ENCODE measurements around the gene UNC79.

UNC79 gene

DNA sequence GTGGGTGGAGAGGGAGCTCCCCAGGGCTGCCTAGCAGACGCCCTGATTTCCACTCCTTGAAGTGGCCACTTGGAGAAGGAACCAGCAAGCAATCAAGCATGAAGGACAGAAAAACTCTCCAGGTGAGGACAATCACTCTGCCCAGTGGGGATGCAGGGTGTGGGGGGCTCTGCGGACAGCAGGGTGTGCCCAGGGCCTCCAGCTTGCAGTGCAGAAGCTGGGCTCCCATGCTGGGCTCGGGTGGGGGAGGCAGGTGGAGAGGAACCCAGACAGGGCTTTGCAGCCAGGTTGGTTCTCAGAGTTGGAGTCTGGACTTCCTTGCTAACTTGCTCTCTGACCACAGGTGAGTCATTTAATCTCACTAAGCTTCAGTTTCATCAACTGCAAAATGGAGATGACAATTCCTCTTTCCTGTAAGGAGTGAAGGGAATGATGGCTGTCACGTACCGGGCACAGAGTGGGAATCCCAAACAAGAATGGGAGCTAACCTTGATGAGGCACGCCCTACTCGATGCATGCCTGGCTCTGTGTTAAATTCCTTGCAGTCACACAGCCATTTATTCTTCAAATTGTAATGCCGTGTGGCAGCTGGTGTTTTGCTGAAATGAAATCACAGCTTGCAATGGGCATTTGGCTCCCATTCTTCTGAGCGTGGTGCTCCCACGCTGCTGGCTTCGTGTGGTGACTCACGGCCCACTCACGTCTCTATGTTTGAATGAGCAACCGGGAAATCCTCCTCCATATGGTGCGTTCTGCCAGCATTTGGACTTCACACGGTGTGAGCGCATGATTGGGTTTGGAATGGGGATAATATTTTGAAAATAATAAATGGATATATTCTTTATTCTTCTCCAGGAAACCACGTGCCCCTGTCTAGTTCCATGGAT is 282.3 kb downstream of the UNC79 start:
- no peak for FAIRE-seq

DNA sequence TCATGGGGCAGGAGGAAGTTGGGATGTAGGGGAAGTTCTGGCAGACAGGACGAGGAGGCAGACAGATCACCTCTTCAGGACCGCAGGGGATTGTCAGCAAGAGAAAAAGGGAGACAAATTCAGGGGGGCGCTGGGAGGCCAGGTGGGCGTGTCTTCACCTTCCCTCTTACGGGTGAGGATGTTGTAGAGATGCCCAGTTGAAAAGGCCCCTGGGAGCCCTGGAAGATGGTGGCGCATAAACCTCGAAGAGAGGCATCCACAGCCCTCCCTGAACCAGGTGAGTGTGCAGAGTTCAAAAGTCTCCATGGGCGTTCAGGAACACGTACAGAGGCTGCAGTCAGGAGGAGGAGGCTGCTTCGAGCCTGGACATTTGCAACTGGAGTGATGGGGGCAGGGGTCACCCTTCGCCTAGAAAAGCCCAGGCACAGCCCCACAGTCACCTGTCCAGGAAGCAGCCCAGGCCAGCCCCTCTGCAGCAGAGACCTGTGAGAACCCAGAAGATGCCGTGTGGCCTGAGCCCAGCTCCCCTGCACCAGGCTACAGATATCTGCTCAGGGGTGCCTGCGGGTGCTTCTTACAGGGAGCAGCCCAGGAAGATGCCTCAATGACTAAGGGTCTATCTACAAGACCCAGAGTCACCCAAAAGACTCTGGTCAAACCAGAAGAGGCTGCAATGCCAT is 283.1 kb downstream of the UNC79 start:
- FAIRE-seq = no peak

GRCh38 chr14:93714605-93715004 is 283.9 kb downstream of the UNC79 start:
- FAIRE-seq = no peak

DNA sequence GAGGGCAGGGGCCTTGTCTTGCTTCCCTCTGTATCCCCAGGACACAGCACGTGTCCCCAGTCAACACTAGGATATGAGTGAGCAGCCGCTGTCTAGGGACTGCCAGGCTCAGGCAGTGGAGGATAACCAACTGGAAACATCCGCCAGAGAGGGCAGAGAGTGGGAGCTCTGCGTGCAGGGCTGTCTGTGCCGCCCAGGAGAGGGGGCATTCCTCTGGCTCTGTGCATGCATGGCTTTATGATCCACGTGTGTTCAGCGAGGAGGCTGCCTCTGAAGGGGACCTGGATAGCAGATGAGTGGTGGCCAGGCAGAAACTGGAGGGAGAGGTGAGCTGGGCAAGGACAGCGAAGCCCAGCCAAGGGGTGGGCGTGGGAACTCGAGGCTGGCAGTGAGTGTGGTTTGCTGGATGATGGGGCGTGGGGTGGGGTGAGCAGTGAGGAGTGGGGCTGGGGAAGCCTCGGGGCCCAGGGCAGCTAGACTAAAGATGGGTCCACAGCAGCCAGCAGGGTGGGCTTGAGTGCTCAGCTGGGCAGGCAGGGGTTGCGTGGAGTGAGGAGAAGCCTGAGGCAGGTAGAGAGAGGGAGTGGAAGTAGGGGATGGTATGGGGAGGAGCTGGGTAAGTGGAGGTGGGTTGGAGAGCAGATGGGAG is 284.7 kb downstream of the UNC79 start:
- FAIRE-seq = no peak

- no peak for FAIRE-seq
These were observed 285.4 kb downstream of the UNC79 start for GRCh38 chr14:93716002-93716745.

DNA sequence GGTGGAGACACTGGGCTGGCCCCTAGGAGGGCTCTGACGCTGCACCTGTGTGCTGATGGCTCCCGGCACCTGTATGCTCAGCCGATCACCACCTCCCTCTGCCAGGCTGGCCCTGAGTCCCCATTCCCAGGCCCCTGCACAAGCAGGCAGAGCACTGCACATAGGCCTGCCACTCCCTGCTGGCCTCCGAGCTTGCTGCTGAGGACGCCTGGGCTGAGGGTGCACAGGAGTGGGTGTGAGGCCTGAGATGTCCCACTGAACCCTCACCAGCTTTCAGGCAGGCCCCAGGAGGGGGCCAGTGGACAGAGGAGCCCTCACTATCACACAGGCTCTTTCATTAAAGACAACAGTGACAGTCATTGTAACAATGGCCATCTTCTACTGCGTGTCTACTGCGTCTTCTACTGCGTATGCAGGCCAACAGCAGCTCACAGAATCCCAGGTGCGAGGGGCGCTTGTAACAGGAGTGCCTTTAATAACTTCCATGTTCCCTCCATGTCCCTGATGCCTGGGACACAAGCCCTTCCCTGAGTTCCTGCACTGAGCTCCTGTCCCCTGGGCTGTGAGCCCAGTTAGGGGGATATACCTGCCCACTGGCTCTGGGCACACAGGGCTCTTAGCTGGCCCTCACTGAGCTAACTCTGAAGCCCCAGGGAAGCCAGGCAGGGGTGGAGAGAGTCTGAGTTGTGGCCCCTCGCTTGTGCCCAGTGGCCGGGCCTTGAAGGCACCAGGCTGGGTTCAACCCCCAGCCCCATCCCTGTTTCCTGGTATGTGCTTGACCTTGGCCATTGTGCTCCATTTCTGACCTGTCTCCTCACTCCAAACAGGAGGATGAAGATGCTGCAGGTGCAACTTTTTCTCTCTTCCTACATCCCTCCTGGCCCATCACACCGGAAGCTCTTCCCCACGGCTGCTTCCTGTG is 286.3 kb downstream of the UNC79 start:
- FAIRE-seq = no peak

DNA sequence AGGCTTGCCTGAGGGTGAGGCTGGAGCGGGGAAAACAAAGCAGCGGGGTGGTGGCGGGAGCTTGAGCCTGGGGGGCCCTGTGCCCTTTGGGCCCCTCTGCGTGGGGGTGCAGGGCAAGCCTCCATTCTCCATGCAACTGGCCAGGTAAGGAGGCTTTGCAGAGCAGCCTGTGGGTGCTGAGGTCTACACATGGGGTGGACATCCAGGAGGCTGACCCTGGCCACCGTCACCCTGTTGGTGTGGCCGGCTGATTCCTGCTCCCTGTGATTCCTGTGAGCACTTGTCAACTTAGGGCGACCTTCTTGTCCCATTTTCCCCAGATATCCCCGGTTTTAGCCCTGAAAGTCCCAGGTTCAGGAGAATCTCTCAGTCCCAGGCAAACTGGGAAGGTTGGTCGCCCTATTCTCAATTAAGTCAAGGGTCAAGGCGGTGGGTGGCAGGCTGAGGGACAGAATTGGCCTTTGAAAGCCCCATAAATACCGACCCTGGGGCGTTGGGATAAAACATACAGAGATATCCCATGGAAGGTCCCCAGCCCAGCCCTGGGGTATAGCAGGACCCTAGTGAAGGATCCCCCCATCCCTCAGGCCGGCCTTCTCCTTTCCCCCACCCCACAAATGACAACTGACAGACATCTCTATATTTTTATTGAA is 287.1 kb downstream of the UNC79 start:
- no peak for FAIRE-seq

DNA sequence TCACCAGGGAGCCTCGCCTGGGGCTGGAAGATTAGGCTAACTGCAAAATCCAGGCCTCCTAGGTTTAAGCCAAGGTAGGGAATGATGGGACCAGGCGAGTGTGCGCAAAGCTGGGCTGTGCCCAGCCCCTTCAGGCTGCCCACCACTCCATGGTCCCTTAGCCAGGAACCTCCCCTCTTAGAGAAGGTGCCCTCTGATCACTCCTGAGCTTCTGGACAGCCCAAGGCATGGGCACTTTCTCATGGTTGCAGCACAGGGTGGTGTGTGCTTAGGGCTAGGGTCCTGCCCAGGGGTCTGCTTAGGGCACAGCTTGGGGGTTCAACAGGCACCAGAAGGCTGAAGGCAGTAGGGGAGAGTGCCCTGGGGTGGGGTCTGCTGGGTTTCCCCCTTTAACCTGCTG is 288.5 kb downstream of the UNC79 start:
- no peak for FAIRE-seq

- no peak for FAIRE-seq
These were observed 289.5 kb downstream of the UNC79 start for GRCh38 chr14:93720076-93720815.

- FAIRE-seq = no peak
These were observed 290.3 kb downstream of the UNC79 start for GRCh38 chr14:93720981-93721483.

DNA sequence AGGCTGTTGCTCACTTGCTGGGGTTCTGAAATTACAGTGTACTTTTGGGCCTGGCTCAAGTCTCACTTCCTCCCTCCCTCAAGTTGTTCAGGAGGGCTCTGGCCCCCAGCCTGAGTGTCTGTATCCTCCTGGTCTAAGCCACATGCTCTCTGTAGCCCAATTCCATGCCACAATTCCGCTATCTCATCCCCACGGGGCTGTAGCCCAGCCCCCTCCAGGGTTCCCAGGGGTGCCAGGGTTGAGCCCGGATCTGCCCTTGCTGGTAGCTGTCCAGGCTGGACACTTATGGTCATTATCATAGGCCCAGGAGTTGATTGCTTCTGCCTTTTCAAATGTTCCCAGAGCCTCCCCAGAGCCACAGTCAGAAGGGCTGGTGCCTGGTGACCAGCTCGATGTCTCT is 292.3 kb downstream of the UNC79 start:
- FAIRE-seq = no peak

DNA sequence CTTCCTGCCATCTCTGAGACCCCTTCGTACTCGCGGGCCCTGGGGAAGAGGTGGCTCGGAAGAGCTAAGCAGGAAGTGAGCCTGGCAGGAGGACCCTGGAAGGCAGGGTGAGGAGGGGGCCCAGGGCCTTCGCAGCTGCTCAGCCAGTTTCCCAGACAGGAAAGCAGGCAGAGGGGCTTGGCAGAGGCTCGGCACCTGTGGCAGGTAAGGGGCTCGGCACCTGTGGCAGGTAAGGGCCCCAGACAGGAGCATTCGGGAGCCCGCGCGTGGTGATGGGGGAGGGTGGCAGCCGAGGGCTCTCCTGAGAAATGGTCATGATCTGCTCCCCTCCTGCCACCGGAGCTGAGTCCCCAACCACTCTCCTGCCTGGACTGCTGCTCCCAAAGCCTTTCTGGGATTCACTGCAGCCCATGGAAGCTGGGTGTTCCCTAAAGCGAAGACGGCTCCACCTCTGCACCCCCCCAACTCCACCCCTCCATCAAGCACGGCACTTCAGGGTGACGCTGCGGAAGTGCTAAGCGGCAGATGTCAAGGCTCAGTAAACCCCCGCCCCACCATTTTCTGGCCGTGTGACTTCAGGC is 294.4 kb downstream of the UNC79 start:
- FAIRE-seq = no peak

DNA sequence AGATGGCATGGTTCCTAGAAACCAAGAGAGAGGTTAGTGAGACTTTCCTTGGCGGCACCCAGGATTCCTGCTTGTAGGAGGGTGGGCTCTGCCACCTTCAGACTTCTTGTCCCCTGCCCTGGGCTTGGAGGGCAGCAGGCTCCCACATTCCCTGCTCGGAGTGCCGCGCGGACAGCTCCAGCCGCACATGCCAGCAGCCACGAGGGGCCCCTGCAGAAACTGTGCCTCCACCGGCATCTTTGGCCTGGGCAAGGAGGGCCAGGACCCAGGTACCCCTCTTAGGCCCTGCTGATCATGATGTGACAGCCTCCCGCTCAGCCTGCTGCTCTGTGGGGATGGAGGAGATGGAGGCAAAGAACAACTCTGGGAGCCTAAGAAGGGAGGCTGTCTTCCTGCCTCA is 295.3 kb downstream of the UNC79 start:
- no peak for FAIRE-seq

GRCh38 chr14:93727039-93727740 is 296.5 kb downstream of the UNC79 start:
- no peak for FAIRE-seq

DNA sequence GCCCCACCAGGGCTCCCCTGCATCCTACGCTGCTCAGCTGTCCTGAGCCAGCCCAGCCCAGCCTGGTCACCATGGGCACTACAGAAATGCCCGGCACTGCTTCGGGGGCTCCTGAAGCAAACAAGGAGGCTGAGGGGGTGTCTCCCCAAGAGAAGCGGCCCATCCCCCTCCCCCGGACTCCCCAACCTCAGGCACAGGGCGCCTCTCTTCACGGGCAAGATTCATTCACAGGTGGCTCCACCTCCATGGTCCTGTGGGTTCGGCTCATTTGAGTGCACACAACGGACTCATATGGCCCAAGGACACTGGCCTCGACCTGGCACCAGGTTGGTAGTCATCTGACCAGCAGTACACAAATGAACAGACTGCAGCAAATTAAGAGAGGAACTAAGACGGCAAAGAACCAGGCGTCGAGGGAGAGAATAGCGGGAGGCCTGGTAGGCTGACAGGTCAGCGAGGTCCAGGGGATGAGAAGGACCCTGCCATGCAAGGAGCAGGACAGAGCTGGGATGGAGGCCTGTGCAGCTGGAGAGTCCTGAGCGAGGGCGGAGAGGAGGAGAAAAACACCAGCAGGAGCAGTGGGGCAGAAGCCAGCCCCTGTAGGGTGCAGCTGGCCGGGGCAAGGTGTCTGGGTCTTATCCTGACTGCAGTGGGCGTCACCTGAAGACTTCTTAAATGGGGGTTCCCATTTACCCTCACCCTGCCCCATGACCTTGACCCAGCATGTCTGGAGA is 297.3 kb downstream of the UNC79 start:
- FAIRE-seq = no peak

- FAIRE-seq = no peak
These were observed 297.9 kb downstream of the UNC79 start for GRCh38 chr14:93728651-93729016.

- FAIRE-seq = no peak
These were observed 299.3 kb downstream of the UNC79 start for GRCh38 chr14:93729993-93730392.

DNA sequence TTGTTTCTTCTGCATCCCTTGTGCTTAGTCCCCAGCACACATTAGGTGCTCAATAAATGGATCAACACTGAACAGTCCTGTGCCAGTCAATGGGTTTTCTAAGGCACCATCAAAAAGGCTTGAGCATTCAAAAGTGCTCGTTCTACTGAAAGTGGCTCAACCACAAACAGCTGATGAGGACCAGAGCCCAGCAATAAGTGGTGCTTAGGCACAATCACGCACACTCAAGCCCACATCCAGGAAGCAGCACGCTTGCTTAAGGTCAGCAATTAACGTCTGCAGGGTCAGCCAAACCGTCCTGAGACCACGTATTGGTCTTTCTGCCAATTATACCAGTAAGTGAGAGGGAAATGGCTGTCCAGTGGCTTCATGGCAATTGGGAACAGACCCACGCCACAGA is 301.0 kb downstream of the UNC79 start:
- no peak for FAIRE-seq

GRCh38 chr14:93732524-93732923 is 301.8 kb downstream of the UNC79 start:
- no peak for FAIRE-seq

All from TTC549 (cell line).